Vagina (tissue), 2 donors: ENCODE data around the gene AK3. TPM values are rescaled to one million over a fixed set of nuclear protein-coding genes. Genes with fewer than 3 reads are reported as not detected.
A peak's percentile ranks its signal among the peaks of the same experiment; 100 is the strongest.

Source experiments
- DNase-seq, 2 donors: peaks; one replicate each; pipeline ENCODE4 v3.0.0-alpha.2; 2017; ENCODE audit errors: extremely low spot score in 2 of 2
- H3K27ac ChIP-seq: fragments of 200-600 bp; sonication (generic); one replicate; pipeline ENCODE4 v1.5.1; 2019
- H3K27me3 ChIP-seq: fragments of 200-600 bp; sonication (generic); one replicate; pipeline ENCODE4 v1.5.1; 2019
- H3K36me3 ChIP-seq, 2 donors: fragments of 200-600 bp; sonication (generic); one replicate each; pipeline ENCODE4 v1.5.1; 2017 to 2019
- H3K4me1 ChIP-seq: fragments of 200-600 bp; sonication (generic); one replicate; pipeline ENCODE4 v1.5.1; 2019
- H3K4me3 ChIP-seq, 2 donors: fragments of 200-600 bp; sonication (generic); 1 replicate in 1 of 2; 2 replicates in 1 of 2; pipeline ENCODE4 v1.5.1; 2016 to 2019
- H3K9me3 ChIP-seq: fragments of 200-600 bp; sonication (generic); one replicate; pipeline ENCODE4 v1.5.1; 2019
- POLR2A ChIP-seq, 2 donors: fragments of 450-650 bp; IDR thresholded peaks; one replicate each; pipeline ENCODE4 v1.6.1; 2017; ENCODE audit warnings: antibody characterized with exemption in 2 of 2, mild to moderate bottlenecking in 2 of 2, moderate library complexity in 2 of 2
- POLR2AphosphoS5 ChIP-seq, 2 donors: sonication (generic); formaldehyde crosslinking; IDR thresholded peaks; one replicate each; pipeline ENCODE4 v1.9.0; 2017; ENCODE audit warnings: antibody characterized with exemption in 2 of 2, mild to moderate bottlenecking in 2 of 2, low read depth in 1 of 2; ENCODE audit not compliant: insufficient read depth in 1 of 2
- intact Hi-C: fragments of 100-400 bp; cut with DNase I; formaldehyde crosslinking; loops from one replicate; pipeline ENCODE4 v1.15.1; 2023
- total RNA-seq: library from RNA; depleted of rRNA; stranded (reverse); fragments of >200 nt; gene quantifications from one replicate; pipeline ENCODE4 v1.2.3, GENCODE V29; 2016
- TF ChIP-seq, protein P1 (sequence below), 3 experiments: fragments of 450-650 bp in 2 of 3; fragments of 200-600 bp in 1 of 3; sonication (generic) in 1 of 3; IDR thresholded peaks; one replicate each; pipeline ENCODE4 v1.5.1; 2017 to 2019; ENCODE audit warnings: antibody characterized with exemption in 3 of 3, mild to moderate bottlenecking in 2 of 3, moderate library complexity in 2 of 3

AK3 gene
- total RNA-seq, 1 donor from 2014 or later: 72.4 TPM

DNA sequence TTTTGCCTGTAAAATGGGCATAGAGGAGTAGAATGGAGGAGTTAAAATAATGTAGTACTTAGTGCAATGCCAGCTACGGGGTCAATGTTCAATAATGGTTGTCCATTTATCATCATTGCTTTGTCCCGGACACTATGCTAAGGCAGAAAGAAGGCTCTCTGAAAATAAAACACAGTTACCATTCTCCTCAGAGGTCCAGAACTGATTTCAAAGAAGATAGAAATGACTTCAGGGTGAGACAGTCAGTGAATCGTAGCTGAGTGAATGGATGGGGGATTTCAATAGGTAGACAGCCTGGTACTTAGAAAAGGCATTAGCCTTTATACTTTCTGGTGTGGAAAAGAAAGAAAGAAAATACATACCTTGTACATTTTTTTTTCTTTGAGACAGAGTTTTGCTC, 1.2 kb upstream of the AK3 start:
- no peak for TF ChIP-seq POLR2AphosphoS5 (IDR thresholded peaks at IDR 0.05; ENCODE audit: insufficient read depth in 1 of 2, low read depth in 1 of 2)
- no peak for TF ChIP-seq POLR2A (IDR thresholded peaks at IDR 0.05)
- TF ChIP-seq, protein P1, sequence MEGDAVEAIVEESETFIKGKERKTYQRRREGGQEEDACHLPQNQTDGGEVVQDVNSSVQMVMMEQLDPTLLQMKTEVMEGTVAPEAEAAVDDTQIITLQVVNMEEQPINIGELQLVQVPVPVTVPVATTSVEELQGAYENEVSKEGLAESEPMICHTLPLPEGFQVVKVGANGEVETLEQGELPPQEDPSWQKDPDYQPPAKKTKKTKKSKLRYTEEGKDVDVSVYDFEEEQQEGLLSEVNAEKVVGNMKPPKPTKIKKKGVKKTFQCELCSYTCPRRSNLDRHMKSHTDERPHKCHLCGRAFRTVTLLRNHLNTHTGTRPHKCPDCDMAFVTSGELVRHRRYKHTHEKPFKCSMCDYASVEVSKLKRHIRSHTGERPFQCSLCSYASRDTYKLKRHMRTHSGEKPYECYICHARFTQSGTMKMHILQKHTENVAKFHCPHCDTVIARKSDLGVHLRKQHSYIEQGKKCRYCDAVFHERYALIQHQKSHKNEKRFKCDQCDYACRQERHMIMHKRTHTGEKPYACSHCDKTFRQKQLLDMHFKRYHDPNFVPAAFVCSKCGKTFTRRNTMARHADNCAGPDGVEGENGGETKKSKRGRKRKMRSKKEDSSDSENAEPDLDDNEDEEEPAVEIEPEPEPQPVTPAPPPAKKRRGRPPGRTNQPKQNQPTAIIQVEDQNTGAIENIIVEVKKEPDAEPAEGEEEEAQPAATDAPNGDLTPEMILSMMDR (IDR thresholded peaks at IDR 0.05): no peak
- no peaks in the 10 kb centered on the region for H3K36me3 ChIP-seq
- H3K9me3 ChIP-seq: no peaks in the 10 kb centered on the region
- H3K27ac ChIP-seq: peak overlapping the region; percentile 98
- no peaks in the 10 kb centered on the region for H3K27me3 ChIP-seq
- H3K4me1 ChIP-seq: peaks cover 31% of the 10 kb centered on the region
- no peak for DNase-seq
- intact Hi-C loops: loop anchor here (5.0 kb wide), 1 partner anchor 60 kb away; no protein-coding TSS in a partner anchor
- peak overlapping the region; percentile 98 to 99 for H3K4me3 ChIP-seq

DNA sequence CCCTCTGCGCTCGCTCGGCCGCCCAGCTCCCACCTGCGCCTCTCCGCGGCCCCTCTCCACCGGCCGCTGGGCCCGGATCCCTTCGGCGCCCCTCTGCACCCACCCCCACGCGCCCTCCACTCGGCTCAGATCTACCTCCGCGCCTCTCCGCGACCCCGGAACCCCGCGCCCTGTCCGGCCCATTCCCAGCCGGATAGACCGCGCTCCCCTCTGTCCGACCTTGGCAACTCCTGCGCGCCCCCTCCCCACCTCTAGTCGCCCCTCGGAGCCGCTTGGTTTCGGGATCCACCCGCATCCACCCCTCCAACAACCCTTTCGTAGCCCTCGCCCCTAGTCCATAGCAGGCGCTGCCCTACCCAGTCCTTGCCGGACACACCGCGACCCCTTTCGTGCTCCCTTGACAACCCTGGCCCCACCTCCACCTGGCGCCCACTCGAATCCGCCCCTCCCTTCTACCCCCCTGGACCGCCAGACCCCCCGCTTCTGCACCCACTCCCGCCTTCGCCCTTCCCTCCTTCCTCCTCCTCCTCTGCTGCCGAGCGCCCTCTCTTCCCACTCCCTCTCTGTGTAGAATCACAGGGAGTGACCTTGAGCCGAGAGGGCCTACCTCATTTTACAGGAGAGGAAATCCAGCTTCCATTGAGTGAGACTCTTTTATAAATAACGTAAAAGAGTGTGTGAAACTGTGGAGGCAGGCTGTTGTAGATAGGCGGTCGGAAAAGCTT, 525 bp upstream of the AK3 start:
- intact Hi-C loops: loop anchor here (5.0 kb wide), 1 partner anchor 59 kb away; no protein-coding TSS in a partner anchor
- H3K4me1 ChIP-seq: peaks cover 31% of the 10 kb centered on the region
- no peaks in the 10 kb centered on the region for H3K9me3 ChIP-seq
- no peaks in the 10 kb centered on the region for H3K36me3 ChIP-seq
- peak in 1 of 2 donors; percentile 88 for DNase-seq
- H3K4me3 ChIP-seq: peak overlapping the region; percentile 98 to 99
- peak overlapping the region; percentile 98 for H3K27ac ChIP-seq
- TF ChIP-seq, protein P1 (IDR thresholded peaks at IDR 0.05): no peak
- TF ChIP-seq POLR2AphosphoS5 (IDR thresholded peaks at IDR 0.05; ENCODE audit: insufficient read depth in 1 of 2, low read depth in 1 of 2): no peak
- no peak for TF ChIP-seq POLR2A (IDR thresholded peaks at IDR 0.05)
- no peaks in the 10 kb centered on the region for H3K27me3 ChIP-seq

DNA sequence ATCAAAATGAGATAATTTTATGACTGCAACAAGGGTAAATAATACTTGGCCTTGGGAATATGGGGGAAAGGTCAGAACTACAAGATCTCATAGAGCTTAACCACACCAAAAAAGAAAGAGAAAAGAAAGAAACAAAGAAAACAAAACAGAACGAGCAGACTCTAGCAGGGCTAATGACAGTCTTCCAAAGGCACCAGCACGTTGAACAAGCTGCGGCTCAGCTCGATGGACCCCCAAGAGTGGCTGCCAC, 689 bp downstream of the AK3 start:
- no peak for TF ChIP-seq POLR2A (IDR thresholded peaks at IDR 0.05)
- TF ChIP-seq, protein P1 (IDR thresholded peaks at IDR 0.05): no peak
- no peak for TF ChIP-seq POLR2AphosphoS5 (IDR thresholded peaks at IDR 0.05; ENCODE audit: insufficient read depth in 1 of 2, low read depth in 1 of 2)
- Histone ChIP-seq H3K4me1 (peaks cover 31% of the 10 kb centered on the region), H3K9me3 (no peaks in the 10 kb centered on the region), H3K27me3 (no peaks in the 10 kb centered on the region), H3K4me3 (peak overlapping the region; percentile 98 to 99), H3K36me3 (no peaks in the 10 kb centered on the region), H3K27ac (peak overlapping the region; percentile 98)
- DNase-seq: no peak
- intact Hi-C loops: loop anchor here (5.0 kb wide), 1 partner anchor 58 kb away; no protein-coding TSS in a partner anchor

DNA sequence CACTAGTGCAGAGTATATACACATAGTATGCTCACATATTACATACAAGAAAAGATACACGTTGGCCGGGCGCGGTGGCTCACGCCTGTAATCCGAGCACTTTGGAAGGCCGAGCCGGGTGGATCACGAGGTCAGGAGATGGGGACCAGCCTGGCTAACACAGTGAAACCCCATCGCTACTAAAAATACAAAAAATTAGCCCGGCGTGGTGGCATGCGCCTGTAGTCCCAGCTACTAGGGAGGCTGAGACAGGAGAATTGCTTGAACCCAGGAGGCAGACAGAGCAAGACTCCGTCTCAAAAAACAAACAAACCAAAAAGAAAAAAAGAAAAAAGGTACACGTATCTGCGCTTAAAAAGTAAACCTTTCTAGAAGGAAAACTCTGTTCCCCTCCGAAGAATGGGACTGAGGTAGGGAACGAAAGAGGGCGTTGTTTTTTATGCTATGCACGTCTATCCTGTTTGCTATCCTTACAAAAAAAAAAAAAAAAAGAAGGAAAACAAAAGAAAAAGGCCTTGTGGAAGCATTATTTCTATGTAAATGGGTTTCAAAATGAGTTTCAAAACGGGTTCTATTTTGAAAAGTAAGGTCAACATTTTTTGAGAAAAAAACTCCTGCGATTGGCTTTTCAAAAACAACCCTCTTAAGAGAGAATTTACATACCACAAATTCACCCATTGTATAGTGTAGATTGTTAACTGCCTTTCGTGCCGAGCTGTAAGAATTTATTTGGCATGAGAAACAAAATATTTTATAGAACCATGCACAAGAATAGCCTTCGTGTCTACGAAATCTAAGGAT, 1.2 kb downstream of the AK3 start:
- intact Hi-C loops: loop anchor here (5.0 kb wide), 1 partner anchor 57 kb away; no protein-coding TSS in a partner anchor
- H3K4me1 ChIP-seq: peaks cover 31% of the 10 kb centered on the region
- no peaks in the 10 kb centered on the region for H3K36me3 ChIP-seq

More for the DNA sequence above, 1.2 kb downstream of the AK3 start:
- H3K4me3 ChIP-seq: peak overlapping the region; percentile 98 to 99
- H3K27ac ChIP-seq: peak overlapping the region; percentile 98
- TF ChIP-seq, protein P1 (IDR thresholded peaks at IDR 0.05): no peak
- TF ChIP-seq POLR2AphosphoS5 (IDR thresholded peaks at IDR 0.05; ENCODE audit: insufficient read depth in 1 of 2, low read depth in 1 of 2) (no peak), POLR2A (IDR thresholded peaks at IDR 0.05) (no peak)
- H3K9me3 ChIP-seq: no peaks in the 10 kb centered on the region
- no peak for DNase-seq
- H3K27me3 ChIP-seq: no peaks in the 10 kb centered on the region
